GM12878 (cell line): ENCODE measurements around the gene PDPK1. TPM values are rescaled to one million over a fixed set of nuclear protein-coding genes. Genes with fewer than 3 reads are reported as not detected.

Source experiments
- ATAC-seq: fragments of 200-7000 bp; cut with Tn5 transposase; 3 replicates; pipeline ENCODE4 v1.9.1; 2020; ENCODE audit warnings: mild to moderate bottlenecking, moderate library complexity
- BruUV-seq: library from RNA; stranded (reverse); fragments of 400-500 nt; replicated peaks from 2 replicates; lab custom pipeline; 2021; lab: Mats Ljungman, UMichigan
- CTCF ChIA-PET: fragments of 300-600 bp; sonication (Branson Sonifier 250); formaldehyde crosslinking; extraction: SDS; loops from one replicate; lab custom pipeline; 2021; ENCODE audit warnings: inconsistent platforms; lab: Yijun Ruan, JAX
- POLR2A ChIA-PET: fragments of 350-600 bp; formaldehyde crosslinking; extraction: SDS; loops from one replicate; lab custom pipeline; 2021; ENCODE audit warnings: inconsistent platforms; lab: Charles Lee
- RAD21 ChIA-PET: fragments of 300-600 bp; sonication (Branson Sonifier 250); formaldehyde crosslinking; loops from one replicate; lab custom pipeline; 2023; ENCODE audit warnings: antibody characterized with exemption; ENCODE audit not compliant: unreplicated experiment; lab: Charles Lee
- SMC1A ChIA-PET: fragments of 300-600 bp; sonication (Branson Sonifier 250); formaldehyde crosslinking; loops from one replicate; lab custom pipeline; 2023; ENCODE audit not compliant: unreplicated experiment, uncharacterized antibody; lab: Charles Lee
- DNase-seq: peaks from one replicate; pipeline ENCODE4 v3.0.0-alpha.2; 2011; ENCODE audit warnings: low read depth, low spot score
- FAIRE-seq: peaks from 3 replicates; lab custom pipeline; 2011; peaks lifted over from hg19 to GRCh38; lab: Jason Lieb, UNC
- H2AFZ ChIP-seq: 2 replicates; pipeline ENCODE4 v1.6.0; 2011; ENCODE audit warnings: low read depth, low read length, control low read depth; ENCODE audit not compliant: control insufficient read depth
- H3K27ac ChIP-seq: 2 replicates; pipeline ENCODE4 v1.5.1; 2011; ENCODE audit warnings: control low read depth; ENCODE audit not compliant: control insufficient read depth, insufficient read depth
- H3K27me3 ChIP-seq, 2 experiments: replicated peaks in 1 of 2; 2 replicates each; pipeline versions ENCODE4 v1.6.0 to v1.6.1; 2011; ENCODE audit warnings: low read length in 1 of 2; ENCODE audit not compliant: control insufficient read depth in 2 of 2, insufficient read depth in 2 of 2
- H3K36me3 ChIP-seq, 2 experiments: 2 replicates each; pipeline ENCODE4 v1.5.1; 2011; ENCODE audit warnings: low read length in 1 of 2; ENCODE audit not compliant: control insufficient read depth in 2 of 2, insufficient read depth in 2 of 2
- H3K4me1 ChIP-seq: 2 replicates; pipeline ENCODE4 v1.6.1; 2011; ENCODE audit warnings: mild to moderate bottlenecking, low read length, moderate library complexity, mixed read lengths; ENCODE audit not compliant: control insufficient read depth, insufficient read depth
- H3K4me2 ChIP-seq: 2 replicates; pipeline ENCODE4 v1.6.0; 2011; ENCODE audit warnings: control low read depth; ENCODE audit not compliant: control insufficient read depth, insufficient read depth
- H3K4me3 ChIP-seq: fragments of 200-600 bp; sonication (generic); 2 replicates; pipeline ENCODE4 v1.5.1; 2016
- H3K79me2 ChIP-seq: 2 replicates; pipeline ENCODE4 v1.6.0; 2011; ENCODE audit warnings: low read length; ENCODE audit not compliant: control insufficient read depth, insufficient read depth
- H3K9ac ChIP-seq: 2 replicates; pipeline ENCODE4 v1.8.0; 2011; ENCODE audit warnings: low read length, control low read depth, mixed read lengths; ENCODE audit not compliant: control insufficient read depth, insufficient read depth
- H3K9me3 ChIP-seq: replicated peaks from 3 replicates; pipeline ENCODE4 v1.5.1; 2011; ENCODE audit warnings: mild to moderate bottlenecking, low read length; ENCODE audit not compliant: control insufficient read depth, insufficient read depth
- H4K20me1 ChIP-seq: 2 replicates; pipeline ENCODE4 v1.6.0; 2011; ENCODE audit not compliant: control insufficient read depth, insufficient read depth
- LARP7 ChIP-seq: fragments of 450-650 bp; IDR thresholded peaks from 2 replicates; pipeline ENCODE4 v1.6.1; 2017; ENCODE audit warnings: mild to moderate bottlenecking
- PML ChIP-seq: IDR thresholded peaks from 2 replicates; pipeline ENCODE4 v1.6.1; 2012; ENCODE audit warnings: low read length, inconsistent platforms
- RAD51 ChIP-seq: fragments of 450-650 bp; IDR thresholded peaks from 2 replicates; pipeline ENCODE4 v1.6.1; 2016; ENCODE audit warnings: moderate library complexity, mild to moderate bottlenecking, inconsistent platforms
- SUZ12 ChIP-seq: fragments of 200-600 bp; sonication (generic); IDR thresholded peaks from one replicate; pipeline ENCODE4 v1.6.1; 2018; ENCODE audit warnings: antibody characterized with exemption, mild to moderate bottlenecking; ENCODE audit not compliant: unreplicated experiment
- ZNF217 ChIP-seq: fragments of 450-650 bp; IDR thresholded peaks from 2 replicates; pipeline ENCODE4 v1.6.1; 2017; ENCODE audit warnings: antibody characterized with exemption, mild to moderate bottlenecking
- WGBS: methylation state at CpG from one replicate; pipeline ENCODE4 v1.1.6; 2016; ENCODE audit warnings: low lambda C conversion rate; ENCODE audit not compliant: insufficient replicate concordance, insufficient coverage; ENCODE audit errors: missing lambda C conversion rate; 5-methylcytosine and 5-hydroxymethylcytosine counted together
- in situ Hi-C: fragments of 300-500 bp; cut with MboI; formaldehyde crosslinking; loops from 9 replicates; pipeline ENCODE4 v1.14.3; 2018; ENCODE audit warnings: mixed read lengths
- intact Hi-C: fragments of 100-400 bp; cut with micrococcal nuclease; formaldehyde crosslinking; loops from one replicate; pipeline ENCODE4 v1.14.2; 2022; ENCODE audit not compliant: unreplicated experiment
- polyA plus RNA-seq, 11 experiments: library from polyadenylated mRNA; depleted of rRNA in 4 of 11; unstranded in 6 of 11; stranded (reverse) in 5 of 11; fragments of >200 nt; fragmentation: Nextera tagmentation in 4 of 11; fragmentation: Illumina TruSeq in 1 of 11; extraction: Ambion mirVana in 4 of 11; extraction: Trizol in 1 of 11; gene quantifications; 1 replicate in 1 of 11; 2 replicates in 10 of 11; pipeline versions ENCODE4 v1.2.1 to v1.2.3, GENCODE V29; 2011 to 2016; ENCODE audit warnings: inconsistent platforms in 2 of 11, missing spikeins in 2 of 11, low read depth in 1 of 11
- total RNA-seq, 4 experiments: library from RNA; depleted of rRNA in 3 of 4; stranded (reverse); fragments of >200 nt in 3 of 4; fragmentation: Illumina TruSeq in 1 of 4; extraction: Trizol in 1 of 4; gene quantifications; 2 replicates each; pipeline versions ENCODE4 v1.2.1 to v1.2.3, GENCODE V29; 2013 to 2021

Gene PDPK1
- total and polyA plus RNA-seq, 10 of the 15 experiments (the other 5 are each of a cell fraction or from before 2014, with no cell fraction given), result 3.9 to 41.3 (median 25.5) TPM

- no peak overlapping the region for H3K4me3 ChIP-seq
- in situ Hi-C loops (loop anchor here (10.0 kb wide), 1 partner anchor 477 kb away; the partner anchor contains the start of gene NPW), intact Hi-C loops (no loop called here)
- H3K9me3 ChIP-seq, result no peaks in the 10 kb centered on the region
- no peak overlapping the region for H3K9ac ChIP-seq
- no peak overlapping the region for H2AFZ ChIP-seq
- POLR2A ChIA-PET, result no interaction called here
- SMC1A ChIA-PET, result no interaction called here
- H3K36me3 ChIP-seq, result peaks cover 0 to 9% of the 10 kb centered on the region in 2 experiments; a peak in 2 of 4 replicates
- no peaks in the 10 kb centered on the region for H4K20me1 ChIP-seq
- CTCF ChIA-PET, result no interaction called here
- H3K27me3 ChIP-seq, result no peaks in the 10 kb centered on the region
- H3K4me1 ChIP-seq, result peaks cover 7% of the 10 kb centered on the region
- no peak overlapping the region for H3K4me2 ChIP-seq
- RAD21 ChIA-PET, result no interaction called here
- WGBS, result 92% methylated on average over 13 of the region's 13 CpGs
- DNase-seq, result no peak
- H3K79me2 ChIP-seq, result no peaks in the 10 kb centered on the region
- no peak for FAIRE-seq
- no peak for TF ChIP-seq ZNF217
- TF ChIP-seq LARP7, result no peak
- no peak for ATAC-seq
- H3K27ac ChIP-seq, result no peak overlapping the region
- no TSS peak for BruUV-seq
These were observed 45.5 kb upstream of the PDPK1 start for GRCh38 chr16:2492292-2492691.

GRCh38 chr16:2493605-2494004 lies 44.2 kb upstream of the PDPK1 start:
- Histone ChIP-seq H3K36me3 (peaks cover 0 to 11% of the 10 kb centered on the region in 2 experiments; a peak in 2 of 4 replicates), H3K4me2 (no peak overlapping the region), H3K4me1 (no peaks in the 10 kb centered on the region), H3K4me3 (no peak overlapping the region), H3K9me3 (no peaks in the 10 kb centered on the region), H3K27ac (no peak overlapping the region), H3K27me3 (no peaks in the 10 kb centered on the region), H3K9ac (no peak overlapping the region), H2AFZ (no peak overlapping the region), H4K20me1 (no peaks in the 10 kb centered on the region), H3K79me2 (no peaks in the 10 kb centered on the region)
- ChIA-PET POLR2A (no interaction called here), CTCF (no interaction called here), SMC1A (no interaction called here), RAD21 (no interaction called here)
- ATAC-seq, result no peak
- 86% methylated on average over 6 of the region's 6 CpGs for WGBS
- FAIRE-seq, result no peak
- in situ Hi-C loops, result loop anchor here (10.0 kb wide), 1 partner anchor 479 kb away; the partner anchor contains the start of gene NPW
- no peak for DNase-seq
- intact Hi-C loops, result no loop called here
- BruUV-seq, result no TSS peak
- TF ChIP-seq SUZ12 (no peak), RAD51 (no peak), PML (no peak)
- TF ChIP-seq, all 136 proteins: peak for 0
